AG09309 (cell line): ENCODE data around the gene AP2M1.

Source experiments
- DNase-seq: peaks from one replicate; pipeline ENCODE4 v3.0.0-alpha.2; 2010; ENCODE audit warnings: low read depth
- H3K4me3 ChIP-seq: 2 replicates; pipeline ENCODE4 v1.5.1; 2011; ENCODE audit warnings: mild to moderate bottlenecking, low read depth, low read length, moderate library complexity; ENCODE audit not compliant: control insufficient read depth
- CTCF ChIP-seq: IDR thresholded peaks from 2 replicates; pipeline ENCODE4 v1.5.1; 2011; ENCODE audit warnings: mild to moderate bottlenecking, low read depth, low read length, inconsistent platforms; ENCODE audit not compliant: insufficient read depth, control insufficient read depth; ENCODE audit errors: missing control alignments

AP2M1 gene

GRCh38 chr3:184174646-184175492 is at the start of gene AP2M1:
Gene AP2M1 (plus strand): TSS chr3:184174855. CDS start chr3:184176994, 2,139 bp downstream.
- peak; percentile 99 for DNase-seq
- H3K4me3 ChIP-seq, result peak within 1 kb of the TSS; percentile 82
- no peak for TF ChIP-seq CTCF

GRCh38 chr3:184126006-184126405 is 48.6 kb upstream of the AP2M1 start:
- H3K4me3 ChIP-seq, result no peak overlapping the region
- DNase-seq, result no peak
- no peak for TF ChIP-seq CTCF

GRCh38 chr3:184129012-184129411 is 45.6 kb upstream of the AP2M1 start:
- no peak for DNase-seq
- peak; percentile 64 for TF ChIP-seq CTCF
- H3K4me3 ChIP-seq, result no peak overlapping the region

GRCh38 chr3:184132945-184133344 is 41.7 kb upstream of the AP2M1 start:
- no peak for TF ChIP-seq CTCF
- DNase-seq, result no peak
- no peak overlapping the region for H3K4me3 ChIP-seq

- H3K4me3 ChIP-seq, result peak overlapping the region; percentile 56
- TF ChIP-seq CTCF, result no peak
- DNase-seq, result no peak
Measured at GRCh38 chr3:184133840-184134745, 40.6 kb upstream of the AP2M1 start.

- no peak for DNase-seq
- TF ChIP-seq CTCF, result no peak
- peak overlapping the region; percentile 56 for H3K4me3 ChIP-seq
Measured at GRCh38 chr3:184134746-184135148, 39.9 kb upstream of the AP2M1 start.
